ENCODE results near the gene SPATA21.

Gene SPATA21

GRCh38 chr1:16386454-16387113 lies 50.6 kb downstream of the SPATA21 start:
- no peak for DNase-seq (ENCODE audit: extremely low spot score)
- POLR2A ChIA-PET = interaction anchor here (1.2 to 1.8 kb wide), 2 partner anchors 10 to 18 kb away, joined by 7 to 10 read pairs; no protein-coding TSS in a partner anchor

GRCh38 chr1:16385659-16386453 lies 51.4 kb downstream of the SPATA21 start:
- POLR2A ChIA-PET = interaction anchor here (1.2 to 1.8 kb wide), 2 partner anchors 10 to 17 kb away, joined by 7 to 10 read pairs; no protein-coding TSS in a partner anchor
- CTCF ChIA-PET = interaction anchor here (1.0 to 1.7 kb wide), 4 partner anchors 10 to 64 kb away, joined by 3 to 7 read pairs (median 3); no protein-coding TSS in a partner anchor
- no peak for TF ChIP-seq CTCF (IDR thresholded peaks at IDR 0.05; ENCODE audit: control extremely low read depth, extremely low read depth, low read depth, missing control alignments)
- no peak for DNase-seq (ENCODE audit: extremely low spot score)

More at GRCh38 chr1:16386454-16387113, 50.6 kb downstream of the SPATA21 start:
- CTCF ChIA-PET = interaction anchor here (1.0 to 2.0 kb wide), 5 partner anchors 11 to 65 kb away, joined by 3 to 7 read pairs (median 3); no protein-coding TSS in a partner anchor
- TF ChIP-seq CTCF (IDR thresholded peaks at IDR 0.05; ENCODE audit: control extremely low read depth, extremely low read depth, low read depth, missing control alignments) = no peak

- ChIA-PET CTCF (no interaction called here), POLR2A (no interaction called here)
- TF ChIP-seq CTCF (IDR thresholded peaks at IDR 0.05; ENCODE audit: control extremely low read depth, extremely low read depth, low read depth, missing control alignments) = no peak
- no peak for DNase-seq (ENCODE audit: extremely low spot score)
These were observed 53.3 kb downstream of the SPATA21 start for GRCh38 chr1:16383888-16384287.

- DNase-seq (ENCODE audit: extremely low spot score) = no peak
- CTCF ChIA-PET = interaction anchor here (1.0 to 2.5 kb wide), 3 partner anchors 10 to 29 kb away, joined by 3 to 6 read pairs (median 5); partner anchors contain the start of gene FBXO42
- TF ChIP-seq CTCF (IDR thresholded peaks at IDR 0.05; ENCODE audit: control extremely low read depth, extremely low read depth, low read depth, missing control alignments) = no peak
- POLR2A ChIA-PET = no interaction called here
These were observed 56.4 kb downstream of the SPATA21 start for GRCh38 chr1:16380868-16381267.

- no peak for DNase-seq (ENCODE audit: extremely low spot score)
- CTCF ChIA-PET = interaction anchor here (1.0 to 2.5 kb wide), 5 partner anchors 9 to 55 kb away, joined by 3 to 6 read pairs (median 3); no protein-coding TSS in a partner anchor
- POLR2A ChIA-PET = interaction anchor here (0.7 to 1.1 kb wide), 2 partner anchors 10 to 49 kb away, joined by 3 read pairs; no protein-coding TSS in a partner anchor
- no peak for TF ChIP-seq CTCF (IDR thresholded peaks at IDR 0.05; ENCODE audit: control extremely low read depth, extremely low read depth, low read depth, missing control alignments)
These were observed 58.8 kb downstream of the SPATA21 start for GRCh38 chr1:16378443-16378842.

- DNase-seq (ENCODE audit: extremely low spot score) = no peak
- ChIA-PET POLR2A (no interaction called here), CTCF (interaction anchor here (1.2 kb wide), 1 partner anchor 295 kb away, joined by 3 read pairs; no protein-coding TSS in a partner anchor)
- no peak for TF ChIP-seq CTCF (IDR thresholded peaks at IDR 0.05; ENCODE audit: control extremely low read depth, extremely low read depth, low read depth, missing control alignments)
These were observed 60.3 kb downstream of the SPATA21 start for GRCh38 chr1:16376971-16377370.
